ENCODE data around the gene MAP3K14. TPM values are rescaled to one million over a fixed set of nuclear protein-coding genes. Genes with fewer than 3 reads are reported as not detected.

MAP3K14 gene
- total RNA-seq, 1 experiment from 2014 or later, result 7.8 TPM

DNA sequence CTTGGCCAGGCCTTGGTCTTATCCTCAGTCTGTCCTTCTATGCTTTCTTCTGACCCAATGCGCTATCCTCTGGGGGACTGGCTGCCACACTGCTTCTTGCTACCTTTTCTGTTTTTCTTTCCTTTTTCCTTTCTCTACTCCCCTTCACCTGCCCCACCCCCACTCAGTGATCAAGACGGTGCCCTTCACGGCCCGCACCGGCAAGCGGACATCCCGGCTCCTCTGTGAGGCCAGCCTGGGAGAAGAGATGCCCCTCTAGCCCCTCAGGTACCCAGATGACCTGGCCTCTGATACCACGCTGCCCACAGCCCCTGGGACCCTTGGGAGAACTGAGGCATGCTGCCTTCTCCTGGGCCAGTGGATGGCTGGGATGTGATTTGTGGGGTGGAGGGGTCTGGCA is 70.5 kb downstream of the MAP3K14 start:
- no peak overlapping the region for H2BK12ac ChIP-seq (ENCODE audit: insufficient read length, low read depth, low read length)
- H2BK15ac ChIP-seq (ENCODE audit: low read depth, low read length), result no peak overlapping the region
- Mint-ChIP-seq H3K9me3 (no peaks in the 10 kb centered on the region), H3K27ac (no peak overlapping the region), H3K4me3 (peak overlapping the region; percentile 84 to 90), H3K36me3 (ENCODE audit: insufficient read depth in 1 of 3, low read depth in 3 of 3) (peaks cover 9 to 15% (median 9%) of the 10 kb centered on the region in 3 experiments), H3K4me1 (peaks cover 16 to 26% of the 10 kb centered on the region in 2 experiments), H3K27me3 (ENCODE audit: low read depth) (peaks cover 25% of the 10 kb centered on the region)
- H4K20me1 ChIP-seq (ENCODE audit: control insufficient read depth, insufficient read depth, insufficient read length), result no peaks in the 10 kb centered on the region
- no peak overlapping the region for H3K56ac ChIP-seq (ENCODE audit: insufficient read length, low read depth, low read length)
- no peak overlapping the region for H2BK5ac ChIP-seq (ENCODE audit: insufficient read length, low read length)
- H3K4me2 ChIP-seq (ENCODE audit: insufficient read depth, insufficient read length, low read length), result peak overlapping the region; percentile 72
- no peak for DNase-seq
- no peaks in the 10 kb centered on the region for H3K79me1 ChIP-seq (ENCODE audit: insufficient read depth, low read depth, low read length, poor library complexity, severe bottlenecking)
- no peak overlapping the region for H4K8ac ChIP-seq (replicated peaks; ENCODE audit: insufficient read length, low read depth, low read length)
- H3K9ac ChIP-seq (ENCODE audit: extremely low read depth, insufficient read length, low read length), result no peak overlapping the region
- TF ChIP-seq, protein P1, sequence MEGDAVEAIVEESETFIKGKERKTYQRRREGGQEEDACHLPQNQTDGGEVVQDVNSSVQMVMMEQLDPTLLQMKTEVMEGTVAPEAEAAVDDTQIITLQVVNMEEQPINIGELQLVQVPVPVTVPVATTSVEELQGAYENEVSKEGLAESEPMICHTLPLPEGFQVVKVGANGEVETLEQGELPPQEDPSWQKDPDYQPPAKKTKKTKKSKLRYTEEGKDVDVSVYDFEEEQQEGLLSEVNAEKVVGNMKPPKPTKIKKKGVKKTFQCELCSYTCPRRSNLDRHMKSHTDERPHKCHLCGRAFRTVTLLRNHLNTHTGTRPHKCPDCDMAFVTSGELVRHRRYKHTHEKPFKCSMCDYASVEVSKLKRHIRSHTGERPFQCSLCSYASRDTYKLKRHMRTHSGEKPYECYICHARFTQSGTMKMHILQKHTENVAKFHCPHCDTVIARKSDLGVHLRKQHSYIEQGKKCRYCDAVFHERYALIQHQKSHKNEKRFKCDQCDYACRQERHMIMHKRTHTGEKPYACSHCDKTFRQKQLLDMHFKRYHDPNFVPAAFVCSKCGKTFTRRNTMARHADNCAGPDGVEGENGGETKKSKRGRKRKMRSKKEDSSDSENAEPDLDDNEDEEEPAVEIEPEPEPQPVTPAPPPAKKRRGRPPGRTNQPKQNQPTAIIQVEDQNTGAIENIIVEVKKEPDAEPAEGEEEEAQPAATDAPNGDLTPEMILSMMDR (conservative IDR thresholded peaks at IDR 0.05), result no peak
- H3K23ac ChIP-seq (ENCODE audit: insufficient read length, low read depth, low read length), result no peak overlapping the region
- H3T11ph ChIP-seq (ENCODE audit: low read length), result no peak overlapping the region
- no peak overlapping the region for H3K18ac ChIP-seq (ENCODE audit: insufficient read length, low read depth, low read length)
- no CpG with 5 or more reads among the region's 8 CpGs for WGBS (ENCODE audit: extremely low coverage, insufficient read length, low lambda C conversion rate)
- no peaks in the 10 kb centered on the region; the same call in 1 of the 2 replicates for H3K4me1 ChIP-seq (ENCODE audit: insufficient read depth, low read length)
- no peaks in the 10 kb centered on the region for H3K9me3 ChIP-seq (ENCODE audit: control insufficient read depth, low read depth, low read length)
- no peak overlapping the region for H4K91ac ChIP-seq (ENCODE audit: insufficient read length, low read depth, low read length)
- H3K79me2 ChIP-seq (ENCODE audit: insufficient read depth, low read length), result no peaks in the 10 kb centered on the region
- no peak overlapping the region for H2AK5ac ChIP-seq (ENCODE audit: insufficient read length, low read length)
- H4K5ac ChIP-seq (ENCODE audit: insufficient read length, low read depth, low read length), result no peak overlapping the region
- no peak overlapping the region for H2BK120ac ChIP-seq (ENCODE audit: low read depth, low read length, poor library complexity, severe bottlenecking)
- no peaks in the 10 kb centered on the region for H3K27me3 ChIP-seq (ENCODE audit: insufficient read depth, low read length)
- no peak overlapping the region for H3K27ac ChIP-seq (ENCODE audit: insufficient read length, low read depth, low read length)
- H3K4ac ChIP-seq (ENCODE audit: low read depth, low read length), result no peak overlapping the region
- H3K23me2 ChIP-seq (ENCODE audit: insufficient read length, low read depth, low read length, poor library complexity, severe bottlenecking), result peaks cover 17% of the 10 kb centered on the region
- H2BK20ac ChIP-seq (ENCODE audit: low read depth, low read length, poor library complexity, severe bottlenecking), result no peak overlapping the region
- H3K14ac ChIP-seq (ENCODE audit: insufficient read depth, low read length), result no peak overlapping the region; the same call in 1 of the 2 replicates
- no peak overlapping the region for H2AFZ ChIP-seq (ENCODE audit: low read length)
